LNCaP clone FGC (cell line): ENCODE data around the gene U2AF1L4.

Experiments used
- DNase-seq: peaks from one replicate; pipeline ENCODE4 v3.0.0-alpha.2; 2011; ENCODE audit warnings: low read depth
- H3K4me3 ChIP-seq: 2 replicates; pipeline ENCODE4 v1.5.1; 2011; ENCODE audit warnings: mild to moderate bottlenecking, low read depth, low read length, control low read depth
- TF ChIP-seq, protein P1 (sequence below): IDR thresholded peaks from 2 replicates; pipeline ENCODE4 v1.5.1; 2012; ENCODE audit warnings: mild to moderate bottlenecking; ENCODE audit not compliant: control insufficient read depth, insufficient read depth; ENCODE audit errors: extremely low read depth

Gene U2AF1L4

DNA sequence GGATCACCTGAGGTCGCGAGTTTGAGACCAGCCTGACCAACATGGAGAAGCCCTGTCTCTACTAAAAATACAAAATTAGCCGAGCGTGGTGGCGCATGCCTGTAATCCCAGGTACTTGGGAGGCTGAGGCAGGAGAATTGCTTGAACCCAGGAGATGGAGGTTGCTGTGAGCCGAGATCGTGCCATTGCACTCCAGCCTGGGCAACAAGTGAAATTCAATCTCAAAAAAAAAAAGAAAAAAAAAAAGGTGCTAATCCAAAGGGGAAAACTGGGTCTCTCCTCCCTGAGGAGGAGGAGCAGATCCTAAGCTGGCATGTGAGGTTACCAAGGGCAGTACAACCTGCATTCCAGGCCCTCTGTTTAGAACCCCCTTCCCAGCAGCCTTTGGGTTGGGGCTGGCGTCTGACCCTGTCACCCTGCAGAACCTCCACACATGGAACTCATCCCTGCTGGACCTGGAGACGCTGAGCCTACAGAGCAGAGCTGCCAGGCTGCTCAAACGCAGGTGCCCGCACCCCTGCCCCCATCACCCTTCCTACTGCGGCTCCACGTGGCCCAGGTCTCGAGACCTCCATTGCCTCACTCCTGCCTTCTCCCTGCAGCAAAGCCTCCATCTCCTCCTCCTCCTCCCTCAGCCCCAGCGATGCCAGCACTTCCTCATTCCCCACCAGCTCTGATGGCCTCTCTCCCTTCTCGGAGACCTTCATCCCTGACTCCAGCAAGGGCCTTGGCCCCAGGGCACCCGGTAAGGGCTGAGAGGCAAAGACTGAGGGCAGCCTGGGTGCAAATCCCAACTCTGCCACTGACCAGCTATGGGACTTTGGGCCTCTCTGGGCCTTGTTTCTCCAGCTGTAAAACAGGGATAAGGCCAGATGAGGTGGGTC, 19.5 kb upstream of the U2AF1L4 start:
- DNase-seq, result no peak
- TF ChIP-seq, protein P1, sequence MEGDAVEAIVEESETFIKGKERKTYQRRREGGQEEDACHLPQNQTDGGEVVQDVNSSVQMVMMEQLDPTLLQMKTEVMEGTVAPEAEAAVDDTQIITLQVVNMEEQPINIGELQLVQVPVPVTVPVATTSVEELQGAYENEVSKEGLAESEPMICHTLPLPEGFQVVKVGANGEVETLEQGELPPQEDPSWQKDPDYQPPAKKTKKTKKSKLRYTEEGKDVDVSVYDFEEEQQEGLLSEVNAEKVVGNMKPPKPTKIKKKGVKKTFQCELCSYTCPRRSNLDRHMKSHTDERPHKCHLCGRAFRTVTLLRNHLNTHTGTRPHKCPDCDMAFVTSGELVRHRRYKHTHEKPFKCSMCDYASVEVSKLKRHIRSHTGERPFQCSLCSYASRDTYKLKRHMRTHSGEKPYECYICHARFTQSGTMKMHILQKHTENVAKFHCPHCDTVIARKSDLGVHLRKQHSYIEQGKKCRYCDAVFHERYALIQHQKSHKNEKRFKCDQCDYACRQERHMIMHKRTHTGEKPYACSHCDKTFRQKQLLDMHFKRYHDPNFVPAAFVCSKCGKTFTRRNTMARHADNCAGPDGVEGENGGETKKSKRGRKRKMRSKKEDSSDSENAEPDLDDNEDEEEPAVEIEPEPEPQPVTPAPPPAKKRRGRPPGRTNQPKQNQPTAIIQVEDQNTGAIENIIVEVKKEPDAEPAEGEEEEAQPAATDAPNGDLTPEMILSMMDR, result no peak
- no peak overlapping the region for H3K4me3 ChIP-seq

DNA sequence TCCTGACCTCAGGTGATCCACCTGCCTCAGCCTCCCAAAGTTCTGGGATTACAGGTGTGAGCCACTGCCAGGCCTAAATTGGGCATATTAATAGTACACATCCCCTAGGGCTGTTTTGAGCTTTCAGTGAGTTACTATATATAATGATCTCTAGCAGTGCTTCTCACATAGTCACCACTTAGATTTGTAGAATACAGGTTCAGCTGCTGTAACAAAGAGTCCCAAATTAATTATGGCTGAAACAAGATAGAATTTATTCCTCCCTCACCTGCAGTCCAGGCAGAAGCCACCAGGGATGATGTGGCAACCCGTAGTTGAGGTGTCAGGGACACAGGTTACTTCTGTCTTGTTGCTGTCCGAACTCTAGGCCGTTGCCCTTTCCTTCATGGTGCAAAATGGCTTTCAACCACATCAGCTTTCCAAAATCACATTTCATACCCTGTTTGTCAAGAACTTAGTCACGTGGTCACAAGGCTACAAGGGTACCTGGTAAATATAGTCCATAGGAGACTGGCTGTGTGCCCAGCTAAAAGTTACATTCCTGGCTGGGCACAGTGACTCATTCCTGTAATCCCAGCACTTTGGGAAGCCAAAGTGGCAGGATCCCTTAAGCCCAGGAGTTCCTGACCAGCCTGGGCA, 15.6 kb upstream of the U2AF1L4 start:
- TF ChIP-seq, protein P1, result no peak
- no peak overlapping the region for H3K4me3 ChIP-seq
- no peak for DNase-seq

DNA sequence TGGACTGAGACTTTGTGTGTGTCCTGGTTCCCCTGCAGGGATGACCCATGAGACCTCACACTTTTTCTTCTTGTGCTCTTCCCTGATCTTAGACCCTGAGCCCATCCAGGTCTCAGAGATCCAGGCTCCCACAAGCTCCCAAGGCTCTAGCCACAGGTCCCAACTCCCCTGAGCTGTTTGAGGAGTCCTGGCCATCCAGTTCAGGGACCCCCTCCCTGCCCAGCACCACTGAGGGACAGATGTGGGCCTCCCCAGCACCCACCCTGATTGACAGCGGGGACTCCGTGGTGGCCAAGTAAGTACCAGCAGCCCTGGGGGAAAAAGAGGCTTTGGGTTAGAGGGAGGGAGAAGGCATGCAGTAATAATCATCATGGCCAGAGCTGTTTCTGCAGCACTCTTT, 14.5 kb upstream of the U2AF1L4 start:
- TF ChIP-seq, protein P1, result no peak
- no peak overlapping the region for H3K4me3 ChIP-seq
- no peak for DNase-seq

DNA sequence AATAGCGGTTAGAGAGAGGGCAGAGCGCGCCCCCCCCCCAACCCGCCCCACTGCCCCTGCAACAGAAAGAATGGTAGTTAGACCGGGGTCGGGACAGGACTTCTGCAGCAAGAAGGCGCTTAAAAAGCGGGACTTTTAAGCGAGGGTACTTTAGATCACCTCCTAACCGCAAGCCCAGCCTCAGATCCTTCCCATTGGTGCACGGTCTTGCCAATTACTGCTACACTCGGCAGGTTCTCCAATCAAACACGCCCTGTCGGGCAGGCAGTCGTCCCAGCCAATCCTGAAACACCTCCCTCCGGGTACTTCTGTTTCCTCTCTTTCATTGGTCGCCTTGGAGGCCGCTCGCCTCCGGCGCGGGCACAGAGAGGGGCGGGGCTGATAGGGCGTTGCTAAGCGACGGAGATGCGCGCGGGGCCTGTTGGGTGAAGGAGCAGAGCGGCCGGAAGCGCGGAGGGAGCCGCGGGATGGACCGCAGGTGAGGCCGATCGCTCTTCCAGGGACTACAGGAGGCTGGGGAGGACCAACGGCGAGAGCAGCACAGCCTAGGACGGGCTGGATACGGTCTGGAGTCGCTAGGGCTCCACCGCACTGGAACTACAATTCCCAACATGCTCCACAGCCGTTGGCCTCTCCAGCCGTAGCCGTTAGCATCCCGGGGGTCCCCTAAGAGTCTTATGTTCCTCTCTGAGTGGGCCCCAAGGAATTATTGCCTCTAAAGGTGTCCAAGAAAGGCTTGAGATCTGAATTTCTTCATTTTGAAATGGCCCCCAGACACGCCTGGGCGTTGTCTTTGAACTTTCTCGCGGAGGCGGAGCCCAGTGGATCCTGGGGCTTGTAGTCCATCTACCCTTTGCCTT, 12.8 kb upstream of the U2AF1L4 start, which contains the start of gene PROSER3:
Gene PROSER3, plus strand, starts transcription at position 428 of the 860 bp plus-strand sequence. Its CDS starts 40 bp downstream, at position 468.
- TF ChIP-seq, protein P1, result no peak
- peak within 1 kb of the TSS; percentile 96 for H3K4me3 ChIP-seq
- peak; percentile 98 for DNase-seq

DNA sequence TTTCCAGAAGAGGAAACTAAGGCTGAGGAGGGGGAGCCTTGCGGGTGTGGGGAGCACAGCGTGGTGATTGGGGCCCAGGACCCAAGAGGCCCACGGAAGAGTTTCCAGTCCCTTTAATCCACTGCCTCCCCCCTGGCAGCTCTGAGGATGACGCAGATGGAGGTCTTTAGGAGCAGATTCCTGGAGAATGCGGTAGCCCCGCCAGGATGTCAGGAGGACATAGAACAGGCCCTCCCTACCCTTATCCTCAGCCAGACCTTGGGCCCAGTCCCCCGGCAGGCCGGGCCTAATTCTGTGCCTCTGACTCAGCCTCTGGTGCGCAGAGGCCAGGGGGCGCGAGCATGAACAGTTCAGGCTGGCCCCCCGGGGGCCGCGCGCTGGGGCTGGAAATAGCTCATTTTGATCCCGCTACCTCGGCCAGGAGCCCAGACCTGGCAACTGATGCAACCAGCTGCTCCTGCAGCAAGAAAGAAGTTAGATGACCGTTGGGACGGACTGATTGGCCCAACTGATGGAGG, 12.1 kb upstream of the U2AF1L4 start:
- DNase-seq, result no peak
- TF ChIP-seq, protein P1, result no peak
- peak overlapping the region; percentile 96 for H3K4me3 ChIP-seq
